ENCODE measurements around the gene MRAP.

Gene MRAP

DNA sequence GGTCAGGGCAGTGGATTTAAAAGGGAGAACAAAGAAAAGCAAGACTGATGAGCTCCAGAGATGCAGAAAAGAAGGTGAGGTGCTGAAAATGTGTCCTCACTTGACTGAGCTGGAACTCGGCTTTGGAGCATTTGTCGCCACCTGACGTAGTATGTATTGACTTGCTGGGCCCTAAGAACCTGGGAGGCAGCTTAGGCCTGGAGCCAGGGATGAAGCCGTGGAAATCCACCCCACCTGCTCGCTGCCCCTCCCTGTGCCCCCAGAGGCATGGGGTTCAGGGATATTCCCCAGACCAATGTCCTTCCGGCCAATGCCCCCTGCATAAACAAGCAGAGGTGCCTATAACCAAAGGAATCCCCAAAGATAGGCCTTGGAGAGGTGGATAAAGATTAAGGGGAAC is 14.3 kb downstream of the MRAP start:
- no peak for DNase-seq (ENCODE audit: low read depth in 1 of 2, low spot score in 1 of 2)
- no peak overlapping the region for H3K4me3 ChIP-seq (replicated peaks; ENCODE audit: insufficient read depth, low read length)
- no peaks in the 10 kb centered on the region for H3K27me3 ChIP-seq (ENCODE audit: insufficient read depth, poor library complexity, severe bottlenecking)
- TF ChIP-seq, protein P1, sequence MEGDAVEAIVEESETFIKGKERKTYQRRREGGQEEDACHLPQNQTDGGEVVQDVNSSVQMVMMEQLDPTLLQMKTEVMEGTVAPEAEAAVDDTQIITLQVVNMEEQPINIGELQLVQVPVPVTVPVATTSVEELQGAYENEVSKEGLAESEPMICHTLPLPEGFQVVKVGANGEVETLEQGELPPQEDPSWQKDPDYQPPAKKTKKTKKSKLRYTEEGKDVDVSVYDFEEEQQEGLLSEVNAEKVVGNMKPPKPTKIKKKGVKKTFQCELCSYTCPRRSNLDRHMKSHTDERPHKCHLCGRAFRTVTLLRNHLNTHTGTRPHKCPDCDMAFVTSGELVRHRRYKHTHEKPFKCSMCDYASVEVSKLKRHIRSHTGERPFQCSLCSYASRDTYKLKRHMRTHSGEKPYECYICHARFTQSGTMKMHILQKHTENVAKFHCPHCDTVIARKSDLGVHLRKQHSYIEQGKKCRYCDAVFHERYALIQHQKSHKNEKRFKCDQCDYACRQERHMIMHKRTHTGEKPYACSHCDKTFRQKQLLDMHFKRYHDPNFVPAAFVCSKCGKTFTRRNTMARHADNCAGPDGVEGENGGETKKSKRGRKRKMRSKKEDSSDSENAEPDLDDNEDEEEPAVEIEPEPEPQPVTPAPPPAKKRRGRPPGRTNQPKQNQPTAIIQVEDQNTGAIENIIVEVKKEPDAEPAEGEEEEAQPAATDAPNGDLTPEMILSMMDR (IDR thresholded peaks at IDR 0.05; ENCODE audit: insufficient read depth, low read length) = no peak
- TF ChIP-seq, protein P2, sequence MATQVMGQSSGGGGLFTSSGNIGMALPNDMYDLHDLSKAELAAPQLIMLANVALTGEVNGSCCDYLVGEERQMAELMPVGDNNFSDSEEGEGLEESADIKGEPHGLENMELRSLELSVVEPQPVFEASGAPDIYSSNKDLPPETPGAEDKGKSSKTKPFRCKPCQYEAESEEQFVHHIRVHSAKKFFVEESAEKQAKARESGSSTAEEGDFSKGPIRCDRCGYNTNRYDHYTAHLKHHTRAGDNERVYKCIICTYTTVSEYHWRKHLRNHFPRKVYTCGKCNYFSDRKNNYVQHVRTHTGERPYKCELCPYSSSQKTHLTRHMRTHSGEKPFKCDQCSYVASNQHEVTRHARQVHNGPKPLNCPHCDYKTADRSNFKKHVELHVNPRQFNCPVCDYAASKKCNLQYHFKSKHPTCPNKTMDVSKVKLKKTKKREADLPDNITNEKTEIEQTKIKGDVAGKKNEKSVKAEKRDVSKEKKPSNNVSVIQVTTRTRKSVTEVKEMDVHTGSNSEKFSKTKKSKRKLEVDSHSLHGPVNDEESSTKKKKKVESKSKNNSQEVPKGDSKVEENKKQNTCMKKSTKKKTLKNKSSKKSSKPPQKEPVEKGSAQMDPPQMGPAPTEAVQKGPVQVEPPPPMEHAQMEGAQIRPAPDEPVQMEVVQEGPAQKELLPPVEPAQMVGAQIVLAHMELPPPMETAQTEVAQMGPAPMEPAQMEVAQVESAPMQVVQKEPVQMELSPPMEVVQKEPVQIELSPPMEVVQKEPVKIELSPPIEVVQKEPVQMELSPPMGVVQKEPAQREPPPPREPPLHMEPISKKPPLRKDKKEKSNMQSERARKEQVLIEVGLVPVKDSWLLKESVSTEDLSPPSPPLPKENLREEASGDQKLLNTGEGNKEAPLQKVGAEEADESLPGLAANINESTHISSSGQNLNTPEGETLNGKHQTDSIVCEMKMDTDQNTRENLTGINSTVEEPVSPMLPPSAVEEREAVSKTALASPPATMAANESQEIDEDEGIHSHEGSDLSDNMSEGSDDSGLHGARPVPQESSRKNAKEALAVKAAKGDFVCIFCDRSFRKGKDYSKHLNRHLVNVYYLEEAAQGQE (IDR thresholded peaks at IDR 0.05; ENCODE audit: insufficient replicate concordance, low read depth) = no peak
- TF ChIP-seq POLR2AphosphoS5 (IDR thresholded peaks at IDR 0.05; ENCODE audit: low read depth) = no peak
- no peak for TF ChIP-seq SPI1 (IDR thresholded peaks at IDR 0.05; ENCODE audit: borderline replicate concordance, low read depth)
- TF ChIP-seq GABPA (IDR thresholded peaks at IDR 0.05; ENCODE audit: low read depth) = no peak
- no peak overlapping the region for H3K27ac ChIP-seq (replicated peaks)

DNA sequence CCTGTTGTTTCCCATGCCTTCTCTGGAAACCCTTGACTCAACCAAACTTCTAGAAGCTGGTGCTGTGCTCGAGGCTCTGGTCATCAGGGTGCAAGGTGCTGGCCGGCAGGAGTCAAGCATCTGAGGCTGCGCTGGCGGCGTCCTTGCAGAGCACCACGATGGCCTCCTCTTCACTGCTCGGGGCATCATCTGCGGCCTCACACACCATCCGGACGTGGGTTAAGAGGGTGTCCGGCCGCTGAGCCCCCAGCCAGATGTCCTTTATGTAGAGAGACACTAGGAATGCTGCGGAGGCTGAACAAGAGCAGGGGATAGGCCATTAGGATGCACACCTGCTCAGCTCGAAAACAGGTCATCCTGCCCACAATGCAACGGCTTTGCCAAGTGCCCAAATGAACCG is 16.2 kb downstream of the MRAP start:
- Histone ChIP-seq H3K27me3 (ENCODE audit: insufficient read depth, poor library complexity, severe bottlenecking) (no peaks in the 10 kb centered on the region), H3K4me3 (replicated peaks; ENCODE audit: insufficient read depth, low read length) (no peak overlapping the region), H3K27ac (replicated peaks) (no peak overlapping the region)
- DNase-seq (ENCODE audit: low read depth in 1 of 2, low spot score in 1 of 2) = no peak
- no peak for TF ChIP-seq SPI1 (IDR thresholded peaks at IDR 0.05; ENCODE audit: borderline replicate concordance, low read depth)
- no peak for TF ChIP-seq GABPA (IDR thresholded peaks at IDR 0.05; ENCODE audit: low read depth)
- TF ChIP-seq, protein P1 (IDR thresholded peaks at IDR 0.05; ENCODE audit: insufficient read depth, low read length) = no peak
- TF ChIP-seq, protein P2 (IDR thresholded peaks at IDR 0.05; ENCODE audit: insufficient replicate concordance, low read depth) = no peak
- no peak for TF ChIP-seq POLR2AphosphoS5 (IDR thresholded peaks at IDR 0.05; ENCODE audit: low read depth)

DNA sequence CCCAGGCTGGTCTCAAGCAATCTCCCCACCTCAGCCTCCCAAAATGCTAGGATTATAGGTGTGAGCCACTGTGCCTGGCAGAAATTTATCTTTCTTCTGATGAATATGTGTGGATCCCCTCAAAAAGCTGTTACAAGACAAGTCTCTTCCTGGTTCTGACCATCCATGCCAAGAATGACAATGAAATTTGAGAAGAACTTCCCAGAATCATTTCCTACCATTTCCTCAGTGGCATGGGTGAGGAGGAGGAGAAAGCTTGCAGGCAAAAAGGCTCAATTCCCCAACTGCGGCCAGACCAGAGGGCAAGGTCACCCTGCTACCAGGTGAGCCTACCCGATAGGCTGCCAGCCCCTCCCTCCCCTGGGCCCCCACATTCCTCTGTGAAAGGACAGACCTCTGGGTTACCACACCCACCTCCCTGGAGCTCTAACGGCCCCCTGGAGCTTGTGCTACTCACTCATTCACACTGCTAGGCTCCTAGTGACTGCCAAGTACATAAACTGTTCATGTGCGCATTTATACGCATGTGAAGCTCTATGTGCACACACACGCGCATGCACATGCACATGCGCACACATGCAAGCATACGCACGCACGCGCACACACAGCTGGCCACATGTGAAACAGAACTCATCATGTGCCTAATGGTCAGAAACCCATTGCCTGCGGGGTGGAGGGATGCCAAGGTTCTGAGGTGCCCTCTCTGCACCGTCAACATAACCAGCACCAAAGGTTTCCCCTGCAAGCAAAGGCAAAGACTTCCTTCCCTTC is 17.0 kb downstream of the MRAP start:
- Histone ChIP-seq H3K27ac (replicated peaks) (no peak overlapping the region), H3K27me3 (ENCODE audit: insufficient read depth, poor library complexity, severe bottlenecking) (no peaks in the 10 kb centered on the region), H3K4me3 (replicated peaks; ENCODE audit: insufficient read depth, low read length) (no peak overlapping the region)
- TF ChIP-seq, protein P1 (IDR thresholded peaks at IDR 0.05; ENCODE audit: insufficient read depth, low read length) = no peak
- no peak for TF ChIP-seq GABPA (IDR thresholded peaks at IDR 0.05; ENCODE audit: low read depth)
- no peak for TF ChIP-seq POLR2AphosphoS5 (IDR thresholded peaks at IDR 0.05; ENCODE audit: low read depth)
- TF ChIP-seq, protein P2 (IDR thresholded peaks at IDR 0.05; ENCODE audit: insufficient replicate concordance, low read depth) = no peak
- TF ChIP-seq SPI1 (IDR thresholded peaks at IDR 0.05; ENCODE audit: borderline replicate concordance, low read depth) = no peak
- no peak for DNase-seq (ENCODE audit: low read depth in 1 of 2, low spot score in 1 of 2)

All from HL-60 (cell line).